ENCODE measurements around the gene METTL23. TPM values are rescaled to one million over a fixed set of nuclear protein-coding genes. Genes with fewer than 3 reads are reported as not detected.

METTL23 gene
- total and polyA plus RNA-seq, 2 experiments from 2014 or later: 41.6 to 55.9 TPM

DNA sequence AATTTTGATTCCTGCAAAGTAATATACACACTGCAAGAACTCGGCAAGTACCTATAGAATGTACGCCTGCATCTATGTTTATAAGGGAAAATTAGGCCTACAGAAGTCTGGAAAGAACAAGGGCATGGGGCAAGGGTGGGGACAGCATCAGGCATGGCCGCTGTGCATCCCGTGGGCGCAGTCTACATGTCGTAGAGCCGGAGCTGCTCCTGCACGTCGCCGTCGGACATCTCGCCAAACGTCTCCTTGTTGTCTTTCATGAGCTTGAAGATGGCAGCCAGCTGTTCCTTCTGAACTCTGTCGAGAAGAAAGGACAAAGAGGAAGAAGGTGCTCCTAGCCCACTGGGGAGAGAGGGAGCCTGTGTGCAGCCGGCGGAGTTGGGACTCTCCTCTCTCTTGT is 49.2 kb upstream of the METTL23 start:
- no peaks in the 10 kb centered on the region for H3K27me3 ChIP-seq (ENCODE audit: insufficient read depth)

GRCh38 chr17:76678330-76678729 is 48.3 kb upstream of the METTL23 start:
- H3K4me3 Mint-ChIP-seq: no peak overlapping the region
- no peaks in the 10 kb centered on the region for H3F3A ChIP-seq (replicated peaks; ENCODE audit: low read depth)
- DNase-seq (ENCODE audit: low spot score): no peak
- no peaks in the 10 kb centered on the region; the same call in 2 of the 3 replicates for H3K36me3 Mint-ChIP-seq (ENCODE audit: low read depth)
- H3K27ac ChIP-seq (ENCODE audit: low read depth): no peak overlapping the region
- no peak overlapping the region for H3K27ac Mint-ChIP-seq
- H4K20me1 ChIP-seq (replicated peaks; ENCODE audit: insufficient read depth): no peaks in the 10 kb centered on the region
- peaks cover 13% of the 10 kb centered on the region for H3K27me3 Mint-ChIP-seq (ENCODE audit: insufficient read depth, low read depth, poor library complexity)
- H3K9me3 Mint-ChIP-seq: no peaks in the 10 kb centered on the region
- ATAC-seq: no peak
- H3K9me2 ChIP-seq (ENCODE audit: insufficient read depth): peaks cover 2% of the 10 kb centered on the region; the same call in 1 of the 2 replicates
- peaks cover 16% of the 10 kb centered on the region for H3K4me1 Mint-ChIP-seq
- no peak overlapping the region for H3K4me2 ChIP-seq
- no peak overlapping the region for H3K4me3 ChIP-seq
- no peaks in the 10 kb centered on the region for H3K27me3 ChIP-seq (ENCODE audit: insufficient read depth)
- no peaks in the 10 kb centered on the region; the same call in 1 of the 2 replicates for H3K4me1 ChIP-seq (ENCODE audit: insufficient read depth)
- no peaks in the 10 kb centered on the region for H3K36me3 ChIP-seq (ENCODE audit: insufficient read depth)
- H3K79me2 ChIP-seq (replicated peaks; ENCODE audit: insufficient read depth): no peaks in the 10 kb centered on the region
- H2AFZ ChIP-seq: no peak overlapping the region
- TF ChIP-seq ZNF462 (CRISPR knock-in tag; IDR thresholded peaks at IDR 0.05): no peak
- TF ChIP-seq, protein P1, sequence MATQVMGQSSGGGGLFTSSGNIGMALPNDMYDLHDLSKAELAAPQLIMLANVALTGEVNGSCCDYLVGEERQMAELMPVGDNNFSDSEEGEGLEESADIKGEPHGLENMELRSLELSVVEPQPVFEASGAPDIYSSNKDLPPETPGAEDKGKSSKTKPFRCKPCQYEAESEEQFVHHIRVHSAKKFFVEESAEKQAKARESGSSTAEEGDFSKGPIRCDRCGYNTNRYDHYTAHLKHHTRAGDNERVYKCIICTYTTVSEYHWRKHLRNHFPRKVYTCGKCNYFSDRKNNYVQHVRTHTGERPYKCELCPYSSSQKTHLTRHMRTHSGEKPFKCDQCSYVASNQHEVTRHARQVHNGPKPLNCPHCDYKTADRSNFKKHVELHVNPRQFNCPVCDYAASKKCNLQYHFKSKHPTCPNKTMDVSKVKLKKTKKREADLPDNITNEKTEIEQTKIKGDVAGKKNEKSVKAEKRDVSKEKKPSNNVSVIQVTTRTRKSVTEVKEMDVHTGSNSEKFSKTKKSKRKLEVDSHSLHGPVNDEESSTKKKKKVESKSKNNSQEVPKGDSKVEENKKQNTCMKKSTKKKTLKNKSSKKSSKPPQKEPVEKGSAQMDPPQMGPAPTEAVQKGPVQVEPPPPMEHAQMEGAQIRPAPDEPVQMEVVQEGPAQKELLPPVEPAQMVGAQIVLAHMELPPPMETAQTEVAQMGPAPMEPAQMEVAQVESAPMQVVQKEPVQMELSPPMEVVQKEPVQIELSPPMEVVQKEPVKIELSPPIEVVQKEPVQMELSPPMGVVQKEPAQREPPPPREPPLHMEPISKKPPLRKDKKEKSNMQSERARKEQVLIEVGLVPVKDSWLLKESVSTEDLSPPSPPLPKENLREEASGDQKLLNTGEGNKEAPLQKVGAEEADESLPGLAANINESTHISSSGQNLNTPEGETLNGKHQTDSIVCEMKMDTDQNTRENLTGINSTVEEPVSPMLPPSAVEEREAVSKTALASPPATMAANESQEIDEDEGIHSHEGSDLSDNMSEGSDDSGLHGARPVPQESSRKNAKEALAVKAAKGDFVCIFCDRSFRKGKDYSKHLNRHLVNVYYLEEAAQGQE (IDR thresholded peaks at IDR 0.05; ENCODE audit: unreplicated experiment): no peak
- no peak for TF ChIP-seq EZH2phosphoT487 (IDR thresholded peaks at IDR 0.05; ENCODE audit: unreplicated experiment)
- no peak for TF ChIP-seq POLR2AphosphoS5 (IDR thresholded peaks at IDR 0.05; ENCODE audit: low read depth)
- no peak for TF ChIP-seq STAT1 (IDR thresholded peaks at IDR 0.05; ENCODE audit: unreplicated experiment)
- TF ChIP-seq, protein P2, sequence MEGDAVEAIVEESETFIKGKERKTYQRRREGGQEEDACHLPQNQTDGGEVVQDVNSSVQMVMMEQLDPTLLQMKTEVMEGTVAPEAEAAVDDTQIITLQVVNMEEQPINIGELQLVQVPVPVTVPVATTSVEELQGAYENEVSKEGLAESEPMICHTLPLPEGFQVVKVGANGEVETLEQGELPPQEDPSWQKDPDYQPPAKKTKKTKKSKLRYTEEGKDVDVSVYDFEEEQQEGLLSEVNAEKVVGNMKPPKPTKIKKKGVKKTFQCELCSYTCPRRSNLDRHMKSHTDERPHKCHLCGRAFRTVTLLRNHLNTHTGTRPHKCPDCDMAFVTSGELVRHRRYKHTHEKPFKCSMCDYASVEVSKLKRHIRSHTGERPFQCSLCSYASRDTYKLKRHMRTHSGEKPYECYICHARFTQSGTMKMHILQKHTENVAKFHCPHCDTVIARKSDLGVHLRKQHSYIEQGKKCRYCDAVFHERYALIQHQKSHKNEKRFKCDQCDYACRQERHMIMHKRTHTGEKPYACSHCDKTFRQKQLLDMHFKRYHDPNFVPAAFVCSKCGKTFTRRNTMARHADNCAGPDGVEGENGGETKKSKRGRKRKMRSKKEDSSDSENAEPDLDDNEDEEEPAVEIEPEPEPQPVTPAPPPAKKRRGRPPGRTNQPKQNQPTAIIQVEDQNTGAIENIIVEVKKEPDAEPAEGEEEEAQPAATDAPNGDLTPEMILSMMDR (conservative IDR thresholded peaks at IDR 0.05; ENCODE audit: low read depth in 2 of 2): no peak
- TF ChIP-seq ETS1 (IDR thresholded peaks at IDR 0.05): no peak
- no peak for TF ChIP-seq JUNB (IDR thresholded peaks at IDR 0.05; ENCODE audit: unreplicated experiment)
- no peak for TF ChIP-seq ZNF331 (CRISPR knock-in tag; IDR thresholded peaks at IDR 0.05; ENCODE audit: low read depth)

More for the DNA sequence above, 49.2 kb upstream of the METTL23 start:
- Histone ChIP-seq H3K9me2 (ENCODE audit: insufficient read depth) (peaks cover 2% of the 10 kb centered on the region; the same call in 1 of the 2 replicates), H2AFZ (no peak overlapping the region), H3F3A (replicated peaks; ENCODE audit: low read depth) (0 out of 2 replicates have a peak, but pooled peaks cover 4% of the 10 kb centered on the region), H4K20me1 (replicated peaks; ENCODE audit: insufficient read depth) (no peaks in the 10 kb centered on the region), H3K27ac (ENCODE audit: low read depth) (no peak overlapping the region), H3K36me3 (ENCODE audit: insufficient read depth) (no peaks in the 10 kb centered on the region), H3K79me2 (replicated peaks; ENCODE audit: insufficient read depth) (no peaks in the 10 kb centered on the region), H3K4me3 (no peak overlapping the region), H3K4me2 (no peak overlapping the region), H3K4me1 (ENCODE audit: insufficient read depth) (no peaks in the 10 kb centered on the region; the same call in 1 of the 2 replicates)
- H3K36me3 Mint-ChIP-seq (ENCODE audit: low read depth): no peaks in the 10 kb centered on the region; the same call in 2 of the 3 replicates
- H3K4me3 Mint-ChIP-seq: no peak overlapping the region
- DNase-seq (ENCODE audit: low spot score) (no peak), ATAC-seq (no peak)
- H3K27me3 Mint-ChIP-seq (ENCODE audit: insufficient read depth, low read depth, poor library complexity): peaks cover 15% of the 10 kb centered on the region
- no peaks in the 10 kb centered on the region for H3K9me3 Mint-ChIP-seq
- TF ChIP-seq EZH2 (IDR thresholded peaks at IDR 0.05; ENCODE audit: low read depth, unreplicated experiment): no peak
- H3K27ac Mint-ChIP-seq: no peak overlapping the region
- H3K4me1 Mint-ChIP-seq: peaks cover 16% of the 10 kb centered on the region

Data from GM23338 (cell line).